GM10266 (cell line): ENCODE measurements around the gene RINL.

Experiments used
- DNase-seq: peaks from one replicate; pipeline ENCODE4 v3.0.0; 2012; ENCODE audit errors: extremely low spot score
- TF ChIP-seq, protein P1 (sequence below): IDR thresholded peaks from 2 replicates; pipeline ENCODE4 v1.5.1; 2012; ENCODE audit warnings: mild to moderate bottlenecking, low read depth; ENCODE audit not compliant: control insufficient read depth, insufficient read depth; ENCODE audit errors: missing control alignments

RINL gene

DNA sequence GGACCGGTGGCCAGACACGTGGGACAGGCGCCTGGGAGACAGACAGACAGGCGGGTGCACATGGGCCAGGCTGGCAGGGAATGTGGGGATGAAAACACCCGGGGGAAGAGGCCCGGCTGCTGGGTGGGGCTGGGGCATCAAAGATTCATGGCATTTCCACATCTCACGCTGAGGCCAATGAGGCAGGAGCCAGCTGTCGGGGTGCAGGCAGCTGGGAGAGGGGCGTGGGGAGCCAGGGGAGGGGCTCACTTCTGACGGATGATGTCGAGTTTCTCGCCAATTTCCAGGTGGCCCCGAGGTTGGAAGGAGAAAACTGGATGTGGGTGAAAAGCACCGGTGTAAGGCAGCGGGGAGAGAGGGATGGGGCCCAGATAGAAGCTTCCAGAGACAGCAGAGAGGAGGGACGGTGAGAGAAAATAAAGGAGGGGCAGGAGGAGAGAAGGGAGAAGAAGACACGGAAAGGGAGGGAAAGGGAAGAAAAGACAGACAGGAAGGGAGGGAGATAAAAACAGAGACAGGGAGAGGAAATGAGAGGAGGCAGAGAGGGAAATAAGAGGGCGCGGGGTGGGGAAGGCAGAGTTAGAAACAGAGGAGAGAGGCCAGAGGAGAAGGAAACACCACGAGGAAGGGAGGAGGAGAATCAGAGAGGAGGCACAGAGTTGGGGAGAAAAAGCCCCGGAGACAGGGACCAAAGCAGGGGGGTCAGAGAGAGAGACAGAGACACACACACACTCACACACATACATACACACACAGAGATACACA, 41.9 kb upstream of the RINL start:
- no peak for DNase-seq
- TF ChIP-seq, protein P1, sequence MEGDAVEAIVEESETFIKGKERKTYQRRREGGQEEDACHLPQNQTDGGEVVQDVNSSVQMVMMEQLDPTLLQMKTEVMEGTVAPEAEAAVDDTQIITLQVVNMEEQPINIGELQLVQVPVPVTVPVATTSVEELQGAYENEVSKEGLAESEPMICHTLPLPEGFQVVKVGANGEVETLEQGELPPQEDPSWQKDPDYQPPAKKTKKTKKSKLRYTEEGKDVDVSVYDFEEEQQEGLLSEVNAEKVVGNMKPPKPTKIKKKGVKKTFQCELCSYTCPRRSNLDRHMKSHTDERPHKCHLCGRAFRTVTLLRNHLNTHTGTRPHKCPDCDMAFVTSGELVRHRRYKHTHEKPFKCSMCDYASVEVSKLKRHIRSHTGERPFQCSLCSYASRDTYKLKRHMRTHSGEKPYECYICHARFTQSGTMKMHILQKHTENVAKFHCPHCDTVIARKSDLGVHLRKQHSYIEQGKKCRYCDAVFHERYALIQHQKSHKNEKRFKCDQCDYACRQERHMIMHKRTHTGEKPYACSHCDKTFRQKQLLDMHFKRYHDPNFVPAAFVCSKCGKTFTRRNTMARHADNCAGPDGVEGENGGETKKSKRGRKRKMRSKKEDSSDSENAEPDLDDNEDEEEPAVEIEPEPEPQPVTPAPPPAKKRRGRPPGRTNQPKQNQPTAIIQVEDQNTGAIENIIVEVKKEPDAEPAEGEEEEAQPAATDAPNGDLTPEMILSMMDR, result no peak

DNA sequence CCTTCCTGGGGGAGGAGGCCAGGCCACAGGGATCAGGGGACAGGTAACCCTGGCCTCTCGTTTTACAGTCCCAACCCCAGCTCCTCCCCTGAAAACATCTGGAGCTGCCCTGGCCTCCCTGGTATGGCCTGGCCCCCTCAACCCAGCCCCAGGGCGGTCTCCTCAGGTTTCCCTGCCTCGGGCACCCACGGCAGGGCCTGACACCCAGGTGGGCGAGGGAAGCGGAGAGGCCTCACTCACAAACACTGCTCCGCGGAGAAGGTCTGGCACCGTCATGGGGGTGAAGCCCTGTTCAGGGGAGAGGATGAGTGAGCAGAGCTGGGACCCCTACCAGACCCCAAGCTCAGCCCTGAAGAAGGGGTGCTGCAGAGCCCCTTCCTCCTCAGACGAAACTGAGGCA, 40.5 kb upstream of the RINL start:
- DNase-seq, result no peak
- TF ChIP-seq, protein P1, result no peak

DNA sequence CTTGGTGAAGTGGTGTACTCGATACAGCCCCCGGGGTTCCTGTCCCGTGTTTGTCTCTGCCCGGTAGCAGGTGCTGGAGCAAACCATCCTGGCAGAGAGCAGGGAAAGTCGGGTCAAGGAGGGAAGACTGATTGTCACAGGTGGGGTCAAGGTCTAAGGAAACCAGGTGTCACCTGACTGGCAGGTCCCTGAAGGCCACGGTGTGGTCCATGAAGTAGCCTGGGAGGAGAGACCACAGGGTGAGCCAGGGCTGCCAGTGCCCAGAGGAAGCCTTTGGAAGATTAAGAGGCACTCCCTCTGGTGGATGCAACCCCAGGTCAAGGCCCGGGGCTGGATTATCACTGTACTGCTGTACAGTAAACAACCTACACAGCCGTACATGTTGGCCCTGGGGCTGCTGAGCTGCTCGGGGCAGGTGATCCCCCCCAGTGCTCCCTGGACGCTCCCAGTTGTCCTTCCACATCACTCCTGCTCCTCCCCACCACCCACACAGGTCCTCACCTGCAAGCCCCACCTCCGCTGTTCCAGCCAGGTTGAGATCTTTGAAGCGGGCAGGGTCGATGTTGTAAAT, 39.9 kb upstream of the RINL start:
- no peak for DNase-seq
- TF ChIP-seq, protein P1, result no peak

DNA sequence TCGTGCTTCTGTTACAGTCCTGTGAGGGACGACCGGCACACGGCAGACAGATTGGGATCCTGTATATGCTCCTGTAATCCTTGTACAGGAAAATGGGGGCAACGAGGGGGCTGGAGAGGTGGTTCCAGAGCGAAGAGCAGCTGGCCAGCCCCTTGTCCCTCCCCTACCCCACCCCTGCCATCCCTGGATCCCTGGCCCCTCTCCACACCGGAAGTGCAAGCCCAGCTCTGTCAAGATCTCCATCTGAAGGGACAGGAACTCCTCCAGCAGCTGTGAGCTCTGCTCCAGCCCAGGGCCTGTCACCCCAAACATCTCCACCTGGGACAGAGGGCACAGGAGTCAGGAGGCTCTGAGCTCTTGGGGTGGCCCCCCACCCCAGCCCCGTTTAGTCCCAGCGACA, 39.4 kb upstream of the RINL start:
- no peak for DNase-seq
- TF ChIP-seq, protein P1, result no peak

DNA sequence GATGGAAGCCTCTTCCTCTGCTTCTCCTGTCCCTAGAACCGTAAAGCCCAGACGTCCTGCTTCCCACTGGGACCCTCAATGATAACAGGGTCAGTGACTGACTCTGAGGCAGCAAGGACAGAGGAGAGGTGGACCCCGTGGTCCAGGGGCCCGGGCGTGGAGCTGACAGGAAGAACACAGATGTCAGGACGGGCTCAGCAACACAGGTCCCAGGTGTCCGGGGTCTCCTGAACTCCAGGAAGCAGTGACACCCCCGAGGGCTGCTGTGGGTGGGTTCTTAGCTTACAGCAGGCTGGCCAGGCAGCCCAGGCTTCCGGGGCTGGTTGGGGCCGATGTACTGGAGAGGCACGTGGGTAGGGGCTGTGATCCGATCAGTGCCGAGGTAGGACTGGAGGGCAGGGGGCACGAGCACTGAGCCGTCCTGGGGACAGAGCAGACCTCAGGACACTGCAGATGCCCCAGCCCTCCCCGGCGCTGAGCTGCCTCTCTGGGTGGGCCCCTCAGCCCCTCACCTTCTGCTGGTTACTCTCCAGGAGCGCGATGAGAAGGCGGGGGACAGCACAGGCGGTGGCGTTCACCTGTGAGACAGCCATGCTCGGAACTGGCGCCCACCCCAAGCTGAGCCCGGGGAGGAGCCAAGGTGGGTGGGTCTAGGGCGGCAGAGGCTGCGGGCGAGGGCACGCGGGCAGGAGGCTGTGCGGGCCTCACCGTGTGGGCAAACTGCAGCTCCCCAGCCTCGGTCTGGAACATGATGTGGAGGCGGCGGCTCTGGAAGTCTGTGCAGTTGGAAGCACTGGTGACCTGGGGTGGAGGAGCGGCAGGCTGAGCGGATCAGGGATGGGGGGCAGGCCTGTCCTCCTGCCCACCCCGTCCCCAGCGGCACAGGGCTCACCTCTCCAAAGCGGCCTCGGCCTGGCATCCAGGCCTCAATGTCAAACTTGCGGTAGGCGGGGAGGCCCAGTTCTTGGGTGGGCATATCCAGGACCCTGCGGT, 37.5 kb upstream of the RINL start:
- DNase-seq, result no peak
- TF ChIP-seq, protein P1, result no peak

DNA sequence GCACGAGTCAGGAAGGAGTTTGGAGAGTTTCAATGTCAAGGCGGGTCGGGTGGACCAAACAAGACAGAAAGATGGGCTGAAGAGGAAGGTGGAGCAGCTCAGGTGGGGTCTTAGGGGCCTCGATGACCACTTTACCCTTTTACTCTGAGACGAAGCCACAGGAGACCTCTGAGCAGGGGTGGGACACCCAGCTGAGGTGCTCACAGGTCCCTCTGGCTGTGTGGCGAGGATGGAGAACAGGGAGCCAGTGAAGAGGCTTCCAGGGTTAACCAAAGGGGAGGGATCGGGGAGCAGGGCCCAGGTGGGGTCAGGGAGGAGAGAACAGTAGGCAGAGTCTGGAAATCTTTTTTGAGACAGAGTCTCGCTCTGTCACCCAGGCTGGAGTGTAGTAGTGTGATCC, 35.9 kb upstream of the RINL start:
- TF ChIP-seq, protein P1, result no peak
- DNase-seq, result no peak
